Endothelial cell of umbilical vein (primary cell): ENCODE measurements around the gene NF1. TPM values are rescaled to one million over a fixed set of nuclear protein-coding genes. Genes with fewer than 3 reads are reported as not detected.

Experiments used
- BruUV-seq: library from RNA; stranded (reverse); fragments of 400-500 nt; replicated peaks from 2 replicates; lab custom pipeline; 2021; lab: Mats Ljungman, UMichigan
- CTCF ChIA-PET: fragments of 300-600, 350-600 bp; sonication (Branson Sonifier 250); formaldehyde crosslinking; loops from one replicate; lab custom pipeline; 2021; ENCODE audit warnings: antibody characterized with exemption, inconsistent platforms; lab: Charles Lee
- POLR2A ChIA-PET: fragments of 300-600, 350-600 bp; sonication (Branson Sonifier 250); formaldehyde crosslinking; loops from one replicate; lab custom pipeline; 2021; ENCODE audit warnings: antibody characterized with exemption, inconsistent platforms; lab: Charles Lee
- DNase-seq: peaks from one replicate; pipeline ENCODE4 v3.0.0-alpha.2; 2011; ENCODE audit warnings: low read depth, low spot score
- FAIRE-seq: peaks from 2 replicates; lab custom pipeline; 2011; peaks lifted over from hg19 to GRCh38; lab: Jason Lieb, UNC
- H2AFZ ChIP-seq: 2 replicates; pipeline ENCODE4 v1.6.0; 2012; ENCODE audit warnings: low read depth, low read length, control low read depth, inconsistent platforms
- H3K27ac ChIP-seq: 2 replicates; pipeline ENCODE4 v1.5.1; 2011; ENCODE audit warnings: low read depth, mild to moderate bottlenecking, control low read depth, low read length, moderate library complexity; ENCODE audit not compliant: insufficient read depth
- H3K27me3 ChIP-seq, 2 experiments: 2 replicates each; pipeline versions ENCODE4 v1.6.0 to v1.6.1; 2011; ENCODE audit warnings: low read length in 2 of 2, mixed read lengths in 1 of 2; ENCODE audit not compliant: control insufficient read depth in 2 of 2, insufficient read depth in 2 of 2
- H3K36me3 ChIP-seq, 2 experiments: 2 replicates in 1 of 2; 3 replicates in 1 of 2; pipeline ENCODE4 v1.5.1; 2011; ENCODE audit warnings: low read length in 2 of 2, mild to moderate bottlenecking in 1 of 2, moderate library complexity in 1 of 2; ENCODE audit not compliant: control insufficient read depth in 2 of 2, insufficient read depth in 2 of 2; ENCODE audit errors: extremely low read depth in 1 of 2
- H3K4me1 ChIP-seq: 3 replicates; pipeline ENCODE4 v1.5.1; 2011; ENCODE audit warnings: mild to moderate bottlenecking, low read length; ENCODE audit not compliant: control insufficient read depth, insufficient read depth; ENCODE audit errors: extremely low read depth
- H3K4me2 ChIP-seq: 2 replicates; pipeline ENCODE4 v1.6.1; 2011; ENCODE audit warnings: low read length, control low read depth, mixed read lengths; ENCODE audit not compliant: insufficient read depth
- H3K4me3 ChIP-seq, 3 experiments: fragments of 200-600 bp in 1 of 3; sonication (generic), shearing (Covaris generic) in 1 of 3; replicated peaks in 1 of 3; 2 replicates each; pipeline ENCODE4 v1.5.1; 2011 to 2016; ENCODE audit warnings: control low read depth in 3 of 3, low read length in 3 of 3, mild to moderate bottlenecking in 2 of 3, inconsistent platforms in 1 of 3, low read depth in 1 of 3, moderate library complexity in 1 of 3; ENCODE audit not compliant: insufficient read depth in 1 of 3
- H3K79me2 ChIP-seq: 2 replicates; pipeline ENCODE4 v1.6.0; 2012; ENCODE audit warnings: low read length, inconsistent platforms; ENCODE audit not compliant: control insufficient read depth, insufficient read depth
- H3K9ac ChIP-seq: replicated peaks from 2 replicates; pipeline ENCODE3; 2011; ENCODE audit warnings: low read length, control low read depth; ENCODE audit not compliant: insufficient read depth; ENCODE audit errors: extremely low read depth
- H3K9me1 ChIP-seq: replicated peaks from 3 replicates; pipeline ENCODE4 v1.6.0; 2011; ENCODE audit warnings: mild to moderate bottlenecking, low read length; ENCODE audit not compliant: control insufficient read depth, insufficient read depth; ENCODE audit errors: extremely low read depth
- H3K9me3 ChIP-seq: replicated peaks from 2 replicates; pipeline ENCODE4 v1.5.1; 2012; ENCODE audit warnings: low read length, inconsistent platforms; ENCODE audit not compliant: control insufficient read depth, insufficient read depth
- H4K20me1 ChIP-seq: replicated peaks from 2 replicates; pipeline ENCODE3; 2011; ENCODE audit warnings: mild to moderate bottlenecking, low read length; ENCODE audit not compliant: control insufficient read depth, insufficient read depth; ENCODE audit errors: extremely low read depth
- CTCF ChIP-seq, 2 donors: IDR thresholded peaks; 1 replicate in 1 of 2; 2 replicates in 1 of 2; pipeline ENCODE4 v1.5.1; 2011; ENCODE audit warnings: low read length in 2 of 2, mild to moderate bottlenecking in 2 of 2, moderate library complexity in 2 of 2, control low read depth in 1 of 2, inconsistent platforms in 1 of 2, low read depth in 1 of 2; ENCODE audit not compliant: insufficient read depth in 1 of 2; ENCODE audit errors: extremely low read depth in 1 of 2
- EZH2 ChIP-seq: IDR thresholded peaks from 2 replicates; pipeline ENCODE4 v1.6.1; 2012; ENCODE audit warnings: borderline replicate concordance, low read depth, mild to moderate bottlenecking, moderate library complexity, low read length, inconsistent platforms; ENCODE audit not compliant: severe bottlenecking
- FOS ChIP-seq: IDR thresholded peaks from 2 replicates; pipeline ENCODE4 v1.6.1; 2011; ENCODE audit warnings: mild to moderate bottlenecking, low read length, moderate library complexity, borderline replicate concordance; ENCODE audit not compliant: insufficient read depth
- GATA2 ChIP-seq: IDR thresholded peaks from 2 replicates; pipeline ENCODE4 v1.7.0; 2011; ENCODE audit warnings: low read depth, mild to moderate bottlenecking, moderate library complexity, mixed read lengths, low read length; ENCODE audit not compliant: insufficient read length, insufficient read depth
- JUN ChIP-seq: IDR thresholded peaks from 2 replicates; pipeline ENCODE4 v1.6.1; 2011; ENCODE audit warnings: borderline replicate concordance, low read depth; ENCODE audit not compliant: insufficient read length, insufficient read depth
- MAX ChIP-seq: IDR thresholded peaks from 2 replicates; pipeline ENCODE4 v1.6.1; 2011; ENCODE audit not compliant: insufficient read depth, insufficient read length
- MYC ChIP-seq: IDR thresholded peaks from one replicate; pipeline ENCODE4 v1.6.1; 2011; ENCODE audit warnings: mild to moderate bottlenecking, low read depth, low read length
- POLR2A ChIP-seq: IDR thresholded peaks from 2 replicates; pipeline ENCODE4 v1.6.1; 2012; ENCODE audit warnings: low read depth, mild to moderate bottlenecking, control low read depth, low read length
- POLR2AphosphoS5 ChIP-seq: IDR thresholded peaks from 2 replicates; pipeline ENCODE4 v1.6.1; 2012; ENCODE audit warnings: low read depth, mild to moderate bottlenecking, control low read depth, low read length, moderate library complexity; ENCODE audit not compliant: insufficient read depth
- dilution Hi-C: fragments of 300-500 bp; cut with MboI; formaldehyde crosslinking; loops from one replicate; pipeline ENCODE4 v1.15.0; 2019; ENCODE audit warnings: low sequenced_read_pairs; ENCODE audit not compliant: extremely low pct_ligation_motif_present
- intact Hi-C: fragments of 100-400 bp; cut with micrococcal nuclease; formaldehyde crosslinking; loops from one replicate; pipeline ENCODE4 v1.10.0; 2022
- polyA plus RNA-seq, 4 experiments: library from polyadenylated mRNA; depleted of rRNA in 3 of 4; stranded (reverse) in 3 of 4; unstranded in 1 of 4; fragments of >200 nt; gene quantifications; 2 replicates each; pipeline versions ENCODE4 v1.2.1 to v1.2.3, GENCODE V29; 2011 to 2012; ENCODE audit warnings: missing spikeins in 1 of 4
- total RNA-seq: library from RNA; stranded (reverse); gene quantifications from 2 replicates; pipeline ENCODE4 v1.2.3, GENCODE V29; 2021

NF1 gene
- total and polyA plus RNA-seq, 2 donors (not counting 3 experiments of a cell fraction or from before 2014, with no cell fraction given): 13.7 to 42.4 TPM

DNA sequence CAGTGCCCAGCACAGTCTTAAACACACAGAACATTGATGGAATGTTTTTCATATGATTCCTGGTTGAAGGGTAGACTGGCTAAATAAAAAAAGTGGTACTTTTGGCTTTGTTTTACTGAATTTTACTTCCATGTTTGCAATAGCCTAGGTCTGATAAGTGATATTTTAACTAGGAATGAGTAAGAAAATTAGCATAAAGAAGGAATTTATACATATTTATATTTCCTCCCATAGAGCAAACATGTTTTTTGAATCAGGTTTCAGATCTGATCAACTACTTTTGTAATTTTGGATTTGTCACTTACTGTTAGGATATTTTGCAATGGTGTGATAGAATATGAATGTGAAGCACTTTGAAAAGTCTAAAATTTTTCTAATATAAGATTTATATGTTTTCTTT, 7.2 kb downstream of the NF1 start:
- FAIRE-seq (no peak), DNase-seq (no peak)
- intact Hi-C loops: no loop called here
- H3K4me1 ChIP-seq: no peaks in the 10 kb centered on the region
- H3K36me3 ChIP-seq: no peaks in the 10 kb centered on the region
- dilution Hi-C loops: no loop called here
- no peak overlapping the region for H3K4me2 ChIP-seq
- CTCF ChIA-PET: interaction anchor here (0.8 to 1.2 kb wide), 2 partner anchors 9 to 32 kb away, joined by 3 read pairs; no protein-coding TSS in a partner anchor
- H4K20me1 ChIP-seq: peaks cover 10% of the 10 kb centered on the region
- no peaks in the 10 kb centered on the region for H3K27me3 ChIP-seq
- no peak overlapping the region for H3K27ac ChIP-seq
- H3K79me2 ChIP-seq: peaks cover 67% of the 10 kb centered on the region
- POLR2A ChIA-PET: no interaction called here
- no peaks in the 10 kb centered on the region for H3K9me1 ChIP-seq
- no peak overlapping the region for H2AFZ ChIP-seq
- no peak for TF ChIP-seq MAX
- no peak for TF ChIP-seq CTCF (IDR thresholded peaks at IDR 0.05; ENCODE audit: extremely low read depth in 1 of 2, insufficient read depth in 1 of 2, low read depth in 1 of 2, low read length in 2 of 2)
- no peak for TF ChIP-seq JUN
- no peak for TF ChIP-seq FOS
- no peak for TF ChIP-seq EZH2
- no peak for TF ChIP-seq POLR2AphosphoS5
- no peak for TF ChIP-seq MYC
- no peak for TF ChIP-seq GATA2
- no peak for TF ChIP-seq POLR2A
- BruUV-seq: no TSS peak
- H3K9ac ChIP-seq: no peak overlapping the region
- no peak overlapping the region for H3K4me3 ChIP-seq
- H3K9me3 ChIP-seq: no peaks in the 10 kb centered on the region
